ENCODE data around the gene DCPS. TPM values are rescaled to one million over a fixed set of nuclear protein-coding genes. Genes with fewer than 3 reads are reported as not detected.
"Not testable (repeated sequence)": the region's sequence is repeated elsewhere in the genome, so short reads cannot be mapped to it uniquely, and the experiment has no call there.

Gene DCPS
- total and polyA plus RNA-seq, 8 donors = 1.8 to 60.3 (median 12.6) TPM

- Histone ChIP-seq H3K4me3 (no peak overlapping the region), H3K4me1 (peaks cover 20 to 74% (median 29%) of the 10 kb centered on the region in 4 donors), H3K27me3 (no peaks in the 10 kb centered on the region), H3K9me3 (no peaks in the 10 kb centered on the region), H3K36me3 (peaks cover 6 to 55% (median 49%) of the 10 kb centered on the region in 4 donors), H3K27ac (peak overlapping the region; percentile 28 to 85 (median 77))
- 58 to 65% (median 61%) methylated on average over 17 of the region's 17 CpGs for WGBS, 5 donors
- intact Hi-C loops (cut with DNase I; ENCODE audit: low total_unique reads) = no loop called here
- peak in 1 of 2 donors; percentile 63 for DNase-seq
- TF ChIP-seq CTCF (IDR thresholded peaks at IDR 0.05) (no peak), EP300 (IDR thresholded peaks at IDR 0.05) (no peak), POLR2AphosphoS5 (IDR thresholded peaks at IDR 0.05) (no peak), POLR2A (IDR thresholded peaks at IDR 0.05) (no peak)
Measured at GRCh38 chr11:126345759-126346585, 42.1 kb downstream of the DCPS start.

- intact Hi-C loops (cut with DNase I; ENCODE audit: low total_unique reads) = no loop called here
- H3K27ac ChIP-seq = peak overlapping the region; percentile 28 to 85 (median 77)
- no peaks in the 10 kb centered on the region for H3K9me3 ChIP-seq
- H3K36me3 ChIP-seq = peaks cover 6 to 50% (median 43%) of the 10 kb centered on the region in 4 donors
- 84 to 95% (median 92%) methylated on average over 1 of the region's 1 CpG for WGBS, 5 donors
- H3K27me3 ChIP-seq = no peaks in the 10 kb centered on the region
- no peak overlapping the region for H3K4me3 ChIP-seq
- no peak for DNase-seq
- no peak for TF ChIP-seq CTCF (IDR thresholded peaks at IDR 0.05)
- no peak for TF ChIP-seq EP300 (IDR thresholded peaks at IDR 0.05)
- TF ChIP-seq POLR2AphosphoS5 (IDR thresholded peaks at IDR 0.05) = no peak
- TF ChIP-seq POLR2A (IDR thresholded peaks at IDR 0.05) = no peak
- peaks cover 23 to 74% (median 34%) of the 10 kb centered on the region in 4 donors for H3K4me1 ChIP-seq
Measured at GRCh38 chr11:126346586-126346940, 42.7 kb downstream of the DCPS start.

- Histone ChIP-seq H3K27ac (peak overlapping the region in 4 of 5 donors; percentile 62 to 85 (median 77)), H3K36me3 (peaks cover 6 to 46% (median 40%) of the 10 kb centered on the region in 4 donors), H3K4me1 (peaks cover 26 to 74% (median 37%) of the 10 kb centered on the region in 4 donors)
- H3K4me3 ChIP-seq; intact Hi-C loops (cut with DNase I; ENCODE audit: low total_unique reads); H3K27me3 ChIP-seq; DNase-seq; H3K9me3 ChIP-seq: not testable (repeated sequence)
- WGBS, 5 donors = 86 to 90% (median 89%) methylated on average over 7 of the region's 7 CpGs
Measured at GRCh38 chr11:126346946-126347345, 43.1 kb downstream of the DCPS start.

GRCh38 chr11:126347751-126348668 is 44.1 kb downstream of the DCPS start:
- intact Hi-C loops (cut with DNase I; ENCODE audit: low total_unique reads) = no loop called here
- H3K36me3 ChIP-seq = peaks cover 6 to 38% (median 30%) of the 10 kb centered on the region in 4 donors
- peaks cover 26 to 84% (median 41%) of the 10 kb centered on the region in 4 donors for H3K4me1 ChIP-seq
- no peaks in the 10 kb centered on the region for H3K9me3 ChIP-seq
- DNase-seq = no peak
- 71 to 80% (median 72%) methylated on average over 16 to 17 of the region's 17 CpGs for WGBS, 5 donors
- no peak overlapping the region for H3K4me3 ChIP-seq
- TF ChIP-seq POLR2AphosphoS5 (IDR thresholded peaks at IDR 0.05) (no peak), EP300 (IDR thresholded peaks at IDR 0.05) (no peak), POLR2A (IDR thresholded peaks at IDR 0.05) (no peak), CTCF (IDR thresholded peaks at IDR 0.05) (no peak)
- no peaks in the 10 kb centered on the region for H3K27me3 ChIP-seq
- H3K27ac ChIP-seq = peak overlapping the region in 4 of 5 donors; percentile 35 to 85 (median 74)
